GM12892 (cell line): ENCODE results near the gene FBXL17.

Experiments
- POLR2A ChIP-seq: IDR thresholded peaks from 2 replicates; pipeline ENCODE4 v1.6.1; 2011; ENCODE audit warnings: low read depth, low read length, control low read depth
- TAF1 ChIP-seq: IDR thresholded peaks from 2 replicates; pipeline ENCODE4 v1.6.1; 2011; ENCODE audit warnings: low read depth, mild to moderate bottlenecking, control low read depth, low read length, borderline replicate concordance

GRCh38 chr5:108171759-108172158 is 210.1 kb downstream of the FBXL17 start:
- no peak for TF ChIP-seq POLR2A
- no peak for TF ChIP-seq TAF1
